ENCODE results near the gene KHSRP.
A peak's percentile ranks its signal among the peaks of the same experiment; 100 is the strongest.
"Not testable (repeated sequence)": the region's sequence is repeated elsewhere in the genome, so short reads cannot be mapped to it uniquely, and the experiment has no call there.

Gene KHSRP

GRCh38 chr19:6450166-6450565 lies 25.6 kb upstream of the KHSRP start:
- no peak for DNase-seq (ENCODE audit: low spot score)

GRCh38 chr19:6448045-6448444 lies 23.4 kb upstream of the KHSRP start:
- no peak for DNase-seq (ENCODE audit: low spot score)

GRCh38 chr19:6446452-6446851 lies 21.8 kb upstream of the KHSRP start:
- no peak for DNase-seq (ENCODE audit: low spot score)

- no peak for DNase-seq (ENCODE audit: low spot score)
Observed at GRCh38 chr19:6443986-6444385, 19.4 kb upstream of the KHSRP start.

- no peak for DNase-seq (ENCODE audit: low spot score)
Observed at GRCh38 chr19:6442087-6442688, 17.6 kb upstream of the KHSRP start.

GRCh38 chr19:6440905-6441304 lies 16.3 kb upstream of the KHSRP start:
- no peak for DNase-seq (ENCODE audit: low spot score)

- DNase-seq (ENCODE audit: low spot score): no peak
Observed at GRCh38 chr19:6439743-6440142, 15.1 kb upstream of the KHSRP start.

- no peak for DNase-seq (ENCODE audit: low spot score)
Observed at GRCh38 chr19:6433663-6434062, 9.1 kb upstream of the KHSRP start, which contains the start of gene SLC25A41. TSS of gene SLC25A41 (minus strand) at chr19:6433763. CDS start at chr19:6433693, 70 bp downstream.

- DNase-seq (ENCODE audit: low spot score): no peak
Observed at GRCh38 chr19:6433165-6433564, 8.6 kb upstream of the KHSRP start.

- no peak for DNase-seq (ENCODE audit: low spot score)
Observed at GRCh38 chr19:6431891-6432290, 7.3 kb upstream of the KHSRP start.

- no peak for DNase-seq (ENCODE audit: low spot score)
Observed at GRCh38 chr19:6429419-6430221, 5.0 kb upstream of the KHSRP start.

GRCh38 chr19:6428692-6429418 lies 4.2 kb upstream of the KHSRP start:
- not testable (repeated sequence) for DNase-seq (ENCODE audit: low spot score)

- no peak for DNase-seq (ENCODE audit: low spot score)
Observed at GRCh38 chr19:6427131-6427530, 2.5 kb upstream of the KHSRP start.

- peak; percentile 48 for DNase-seq (ENCODE audit: low spot score)
Observed at GRCh38 chr19:6425732-6426620, 1.4 kb upstream of the KHSRP start.

- peak; percentile 100 for DNase-seq (ENCODE audit: low spot score)
Observed at GRCh38 chr19:6424939-6425731, 524 bp upstream of the KHSRP start.

GRCh38 chr19:6423499-6424194 lies 964 bp downstream of the KHSRP start:
- peak; percentile 69 for DNase-seq (ENCODE audit: low spot score)

- DNase-seq (ENCODE audit: low spot score): no peak
Observed at GRCh38 chr19:6421075-6422014, 3.3 kb downstream of the KHSRP start.

GRCh38 chr19:6418562-6418932 lies 6.1 kb downstream of the KHSRP start:
- no peak for DNase-seq (ENCODE audit: low spot score)
